ENCODE results near the gene MYO7B.

GRCh38 chr2:127541809-127542208 lies 6.3 kb downstream of the MYO7B start:
- TF ChIP-seq JUNB (IDR thresholded peaks at IDR 0.05) = no peak
- TF ChIP-seq REST (IDR thresholded peaks at IDR 0.05) = no peak
- TF ChIP-seq CTCF (IDR thresholded peaks at IDR 0.05) = no peak
- TF ChIP-seq ZC3H11A (IDR thresholded peaks at IDR 0.05) = no peak
- no peak for TF ChIP-seq ESRRA (IDR thresholded peaks at IDR 0.05; ENCODE audit: borderline replicate concordance, low read length)
- no peak for TF ChIP-seq POLR2A (IDR thresholded peaks at IDR 0.05; ENCODE audit: low read length)

Data from A549 (cell line).